ENCODE measurements around the gene ZNF726. TPM values are rescaled to one million over a fixed set of nuclear protein-coding genes. Genes with fewer than 3 reads are reported as not detected.

ZNF726 gene
- total RNA-seq, 1 experiment from 2014 or later: 0.80 TPM

DNA sequence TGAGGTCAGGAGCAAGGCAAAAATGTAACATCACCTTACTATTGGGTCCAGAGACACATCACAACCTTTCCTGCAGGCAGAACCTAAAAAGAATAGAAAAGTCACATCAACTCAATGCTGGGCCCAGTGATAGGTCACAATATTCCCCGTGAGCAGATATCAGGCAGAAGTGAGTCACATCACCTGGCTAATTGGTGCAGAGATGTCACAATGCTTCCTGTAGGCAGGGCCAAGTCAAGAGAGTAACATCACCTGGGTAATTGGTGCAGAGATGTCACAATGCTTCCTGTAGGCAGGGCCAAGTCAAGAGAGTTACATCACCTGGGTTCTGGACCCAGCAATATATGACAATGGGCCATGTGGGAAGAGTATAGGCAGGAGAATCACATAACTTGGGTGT, 63.4 kb downstream of the ZNF726 start:
- H3K27me3 ChIP-seq (replicated peaks; ENCODE audit: insufficient read depth, low read depth, low read length, poor library complexity): no peaks in the 10 kb centered on the region
- no peak for DNase-seq (ENCODE audit: low spot score)
- CTCF ChIA-PET: no interaction called here
- intact Hi-C loops (cut with micrococcal nuclease; ENCODE audit: unreplicated experiment): no loop called here
- no peaks in the 10 kb centered on the region for H3K36me3 ChIP-seq (ENCODE audit: insufficient read depth, low read length, poor library complexity, severe bottlenecking)
- TF ChIP-seq, protein P1, sequence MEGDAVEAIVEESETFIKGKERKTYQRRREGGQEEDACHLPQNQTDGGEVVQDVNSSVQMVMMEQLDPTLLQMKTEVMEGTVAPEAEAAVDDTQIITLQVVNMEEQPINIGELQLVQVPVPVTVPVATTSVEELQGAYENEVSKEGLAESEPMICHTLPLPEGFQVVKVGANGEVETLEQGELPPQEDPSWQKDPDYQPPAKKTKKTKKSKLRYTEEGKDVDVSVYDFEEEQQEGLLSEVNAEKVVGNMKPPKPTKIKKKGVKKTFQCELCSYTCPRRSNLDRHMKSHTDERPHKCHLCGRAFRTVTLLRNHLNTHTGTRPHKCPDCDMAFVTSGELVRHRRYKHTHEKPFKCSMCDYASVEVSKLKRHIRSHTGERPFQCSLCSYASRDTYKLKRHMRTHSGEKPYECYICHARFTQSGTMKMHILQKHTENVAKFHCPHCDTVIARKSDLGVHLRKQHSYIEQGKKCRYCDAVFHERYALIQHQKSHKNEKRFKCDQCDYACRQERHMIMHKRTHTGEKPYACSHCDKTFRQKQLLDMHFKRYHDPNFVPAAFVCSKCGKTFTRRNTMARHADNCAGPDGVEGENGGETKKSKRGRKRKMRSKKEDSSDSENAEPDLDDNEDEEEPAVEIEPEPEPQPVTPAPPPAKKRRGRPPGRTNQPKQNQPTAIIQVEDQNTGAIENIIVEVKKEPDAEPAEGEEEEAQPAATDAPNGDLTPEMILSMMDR (conservative IDR thresholded peaks at IDR 0.05; ENCODE audit: low read depth, low read length): no peak
- TF ChIP-seq EZH2 (IDR thresholded peaks at IDR 0.05; ENCODE audit: borderline replicate concordance, low read depth, low read length, poor library complexity, severe bottlenecking): no peak
- H3K27ac ChIP-seq (ENCODE audit: low read depth, low read length, poor library complexity, severe bottlenecking): no peak overlapping the region
- no peak overlapping the region for H3K4me3 ChIP-seq (ENCODE audit: low read depth, low read length, poor library complexity, severe bottlenecking)
- POLR2A ChIA-PET (ENCODE audit: low non-redundant PET): no interaction called here
- H3K9me3 ChIP-seq (ENCODE audit: low read depth, low read length, poor library complexity, severe bottlenecking): peaks cover 22% of the 10 kb centered on the region
- BruUV-seq (replicated peaks): no TSS peak
- no peaks in the 10 kb centered on the region for H3K4me1 ChIP-seq (ENCODE audit: insufficient read depth, low read length, poor library complexity, severe bottlenecking)

DNA sequence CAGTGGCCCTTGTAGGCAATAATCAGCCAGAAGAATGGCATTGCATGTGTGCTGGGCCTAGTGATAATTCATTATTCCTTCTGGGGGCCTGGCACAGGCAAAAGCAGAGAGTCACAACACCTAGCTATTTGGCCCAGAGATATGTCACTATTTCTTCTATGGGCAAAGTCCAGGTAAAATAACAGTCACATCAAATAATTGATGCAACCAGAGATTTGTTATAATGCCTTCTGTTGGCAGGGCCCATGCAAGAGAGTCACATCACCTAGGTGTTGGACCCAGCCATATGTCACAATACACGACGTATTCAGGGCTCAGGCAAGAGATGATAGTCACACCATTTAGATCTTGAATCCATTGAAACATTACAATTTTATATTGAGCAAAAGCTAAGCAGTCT, 66.1 kb downstream of the ZNF726 start:
- H3K27ac ChIP-seq (ENCODE audit: low read depth, low read length, poor library complexity, severe bottlenecking): no peak overlapping the region
- BruUV-seq (replicated peaks): no TSS peak
- H3K36me3 ChIP-seq (ENCODE audit: insufficient read depth, low read length, poor library complexity, severe bottlenecking): no peaks in the 10 kb centered on the region
- POLR2A ChIA-PET (ENCODE audit: low non-redundant PET): no interaction called here
- TF ChIP-seq, protein P1 (conservative IDR thresholded peaks at IDR 0.05; ENCODE audit: low read depth, low read length): no peak
- TF ChIP-seq EZH2 (IDR thresholded peaks at IDR 0.05; ENCODE audit: borderline replicate concordance, low read depth, low read length, poor library complexity, severe bottlenecking): no peak
- CTCF ChIA-PET: no interaction called here
- H3K27me3 ChIP-seq (replicated peaks; ENCODE audit: insufficient read depth, low read depth, low read length, poor library complexity): no peaks in the 10 kb centered on the region
- H3K4me1 ChIP-seq (ENCODE audit: insufficient read depth, low read length, poor library complexity, severe bottlenecking): no peaks in the 10 kb centered on the region
- peaks cover 22% of the 10 kb centered on the region for H3K9me3 ChIP-seq (ENCODE audit: low read depth, low read length, poor library complexity, severe bottlenecking)
- H3K4me3 ChIP-seq (ENCODE audit: low read depth, low read length, poor library complexity, severe bottlenecking): no peak overlapping the region
- DNase-seq (ENCODE audit: low spot score): no peak
- intact Hi-C loops (cut with micrococcal nuclease; ENCODE audit: unreplicated experiment): no loop called here

DNA sequence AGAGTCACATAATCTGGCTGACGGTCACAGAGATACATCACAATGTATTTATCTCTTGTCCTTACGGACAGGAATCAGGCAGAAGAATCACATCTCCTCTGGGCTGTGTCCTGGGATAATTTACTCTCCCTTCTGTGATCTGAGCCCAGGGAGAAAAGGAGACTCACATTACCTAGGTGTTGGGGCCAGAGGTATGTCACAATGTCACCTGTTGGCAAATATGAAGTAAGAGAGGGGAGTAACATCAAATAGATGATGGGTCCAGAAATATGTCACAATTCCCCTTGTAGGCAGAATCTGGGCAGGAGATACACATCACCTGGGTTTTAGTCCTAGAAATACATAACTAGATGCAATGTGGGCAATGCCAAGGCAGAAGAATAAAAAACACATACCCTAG, 67.2 kb downstream of the ZNF726 start:
- no TSS peak for BruUV-seq (replicated peaks)
- TF ChIP-seq, protein P1 (conservative IDR thresholded peaks at IDR 0.05; ENCODE audit: low read depth, low read length): no peak
- no peak for TF ChIP-seq EZH2 (IDR thresholded peaks at IDR 0.05; ENCODE audit: borderline replicate concordance, low read depth, low read length, poor library complexity, severe bottlenecking)
- H3K36me3 ChIP-seq (ENCODE audit: insufficient read depth, low read length, poor library complexity, severe bottlenecking): no peaks in the 10 kb centered on the region
- H3K27ac ChIP-seq (ENCODE audit: low read depth, low read length, poor library complexity, severe bottlenecking): no peak overlapping the region
- no peak overlapping the region for H3K4me3 ChIP-seq (ENCODE audit: low read depth, low read length, poor library complexity, severe bottlenecking)
- intact Hi-C loops (cut with micrococcal nuclease; ENCODE audit: unreplicated experiment): no loop called here
- no peaks in the 10 kb centered on the region for H3K4me1 ChIP-seq (ENCODE audit: insufficient read depth, low read length, poor library complexity, severe bottlenecking)
- H3K27me3 ChIP-seq (replicated peaks; ENCODE audit: insufficient read depth, low read depth, low read length, poor library complexity): no peaks in the 10 kb centered on the region
- POLR2A ChIA-PET (ENCODE audit: low non-redundant PET): no interaction called here
- CTCF ChIA-PET: no interaction called here
- no peak for DNase-seq (ENCODE audit: low spot score)
- H3K9me3 ChIP-seq (ENCODE audit: low read depth, low read length, poor library complexity, severe bottlenecking): peaks cover 24% of the 10 kb centered on the region

Data from A673 (cell line).